Middle frontal gyrus (tissue), 1 donor: ENCODE results near the gene TMEM218.
"Not testable (repeated sequence)": the region's sequence is repeated elsewhere in the genome, so short reads cannot be mapped to it uniquely, and the experiment has no call there.

Source experiments
- DNase-seq: peaks from one replicate; pipeline ENCODE4 v3.0.0-alpha.2; 2015; ENCODE audit warnings: low spot score; ENCODE audit errors: extremely low spot score

The TMEM218 gene

GRCh38 chr11:125090816-125091215 lies 20.6 kb downstream of the TMEM218 start:
- no peak for DNase-seq

GRCh38 chr11:125090151-125090550 lies 21.3 kb downstream of the TMEM218 start:
- DNase-seq = not testable (repeated sequence)

- not testable (repeated sequence) for DNase-seq
Measured at GRCh38 chr11:125089481-125089880, 21.9 kb downstream of the TMEM218 start.

- DNase-seq = no peak
Measured at GRCh38 chr11:125088576-125089455, 22.6 kb downstream of the TMEM218 start.

DNA sequence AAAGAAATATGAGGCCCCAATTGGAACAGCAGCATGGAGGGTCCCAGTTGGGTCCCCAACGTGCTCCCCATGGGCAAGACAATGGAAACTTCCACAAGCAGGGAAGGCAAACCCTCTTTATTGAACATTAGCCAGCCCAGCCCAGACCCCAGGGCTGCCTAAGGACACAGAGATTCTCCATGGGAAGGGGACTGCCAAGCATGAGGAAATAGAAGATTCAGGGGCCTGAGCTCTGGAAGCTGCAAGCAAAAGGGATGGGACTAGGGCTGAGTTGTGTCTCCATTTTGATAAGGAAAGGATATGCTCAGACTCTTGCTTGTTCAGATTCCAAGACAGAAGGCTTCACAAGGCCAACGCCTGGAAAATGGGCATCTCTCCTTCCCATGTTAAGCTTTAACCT lies 23.3 kb downstream of the TMEM218 start:
- DNase-seq = no peak

DNA sequence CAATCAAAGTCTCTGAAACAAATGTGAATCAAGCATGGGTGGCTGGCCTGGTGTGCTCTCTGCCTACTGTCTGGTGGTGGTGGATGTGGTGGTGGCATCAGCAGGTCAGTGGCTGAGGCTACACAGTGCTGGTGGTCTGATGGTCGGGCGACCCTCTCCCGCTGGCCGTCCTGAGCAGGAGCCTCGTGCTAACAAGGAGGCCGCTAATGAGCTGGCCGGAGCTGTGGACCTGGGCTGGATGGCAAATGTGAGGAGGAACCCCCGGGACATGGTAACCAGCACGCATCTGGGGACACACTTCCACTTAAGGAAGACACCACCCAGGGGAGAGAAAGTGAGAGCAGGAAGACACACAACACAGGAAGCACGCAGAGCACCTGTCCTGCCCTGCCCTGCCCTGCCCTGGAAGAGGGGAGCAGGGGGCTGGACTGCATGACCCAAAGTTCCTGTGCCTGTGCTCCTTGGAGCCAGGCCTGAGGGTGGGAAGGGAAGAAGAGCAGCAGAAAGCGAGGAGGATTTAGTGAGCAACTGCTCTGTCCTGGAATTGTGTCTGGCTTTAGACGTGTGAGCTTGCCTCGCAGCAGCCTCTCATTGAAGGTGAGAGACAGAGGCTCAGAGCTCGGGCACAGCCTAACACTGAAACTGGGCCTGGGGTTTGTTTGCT lies 24.7 kb downstream of the TMEM218 start:
- DNase-seq = no peak

- DNase-seq = no peak
Measured at GRCh38 chr11:125085301-125086081, 25.9 kb downstream of the TMEM218 start.

DNA sequence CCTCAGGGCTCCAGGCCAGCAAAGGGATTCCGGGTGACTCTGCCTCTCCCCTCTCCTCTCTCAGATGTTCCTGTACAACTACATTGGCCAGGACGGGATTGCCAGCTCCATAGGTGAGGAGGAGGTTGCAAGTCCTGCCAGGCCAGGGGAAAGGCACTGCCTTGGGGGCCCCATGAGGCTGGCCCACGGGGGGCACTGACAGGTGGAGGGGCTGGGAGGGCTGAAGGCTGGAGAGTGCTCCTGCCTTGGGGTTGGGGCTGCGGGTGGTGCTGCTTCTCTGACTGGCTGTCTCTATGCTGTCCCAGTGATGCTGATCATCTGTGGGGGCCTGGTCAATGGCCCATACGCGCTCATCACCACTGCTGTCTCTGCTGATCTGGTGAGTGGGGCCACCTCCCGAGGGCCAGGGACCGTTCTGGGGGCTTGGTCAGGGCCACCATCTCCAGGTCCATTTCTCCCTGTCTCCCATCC lies 26.6 kb downstream of the TMEM218 start:
- no peak for DNase-seq

DNA sequence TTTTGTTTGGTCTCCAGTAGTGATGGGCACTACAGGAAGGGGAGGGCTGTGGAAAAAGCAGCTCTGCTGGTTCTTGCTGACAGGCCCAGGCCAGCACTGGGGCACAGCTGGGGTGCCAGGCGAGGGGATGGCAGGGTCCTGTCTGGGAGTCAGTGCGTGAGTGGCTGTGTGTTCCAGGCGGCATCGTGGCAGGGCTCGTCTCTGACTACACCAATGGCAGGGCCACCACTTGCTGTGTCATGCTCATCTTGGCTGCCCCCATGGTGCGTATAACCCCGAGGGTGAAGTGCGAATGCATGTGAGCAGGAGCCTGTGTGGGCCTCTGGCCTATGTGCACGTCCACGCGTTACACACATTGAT lies 27.4 kb downstream of the TMEM218 start:
- DNase-seq = no peak

GRCh38 chr11:125083312-125084056 lies 27.9 kb downstream of the TMEM218 start:
- no peak for DNase-seq

- no peak for DNase-seq
Measured at GRCh38 chr11:125082611-125083311, 28.7 kb downstream of the TMEM218 start.

DNA sequence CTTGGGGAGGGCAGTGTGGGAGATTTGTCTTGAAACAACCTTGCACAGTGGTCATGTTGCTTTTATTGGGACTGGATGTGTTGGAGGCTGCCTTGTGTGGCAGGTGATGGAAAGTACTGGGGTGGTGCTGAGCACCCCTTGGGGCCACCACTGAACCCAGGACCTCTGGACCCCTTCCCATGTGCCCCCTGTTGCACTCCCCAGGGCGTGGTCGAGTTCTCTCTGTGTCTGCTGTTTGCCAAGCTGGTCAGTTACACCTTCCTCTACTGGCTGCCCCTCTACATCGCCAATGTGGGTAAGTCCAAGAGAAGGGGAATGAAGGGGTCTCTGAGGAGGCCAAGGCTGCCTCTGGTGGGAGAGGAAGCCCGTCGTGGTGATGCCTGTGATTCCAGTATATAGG lies 29.4 kb downstream of the TMEM218 start:
- DNase-seq = no peak

- no peak for DNase-seq
Measured at GRCh38 chr11:125081098-125081798, 30.2 kb downstream of the TMEM218 start.

GRCh38 chr11:125080531-125080911 lies 30.9 kb downstream of the TMEM218 start:
- no peak for DNase-seq

GRCh38 chr11:125079878-125080530 lies 31.4 kb downstream of the TMEM218 start:
- DNase-seq = no peak

GRCh38 chr11:125079151-125079877 lies 32.1 kb downstream of the TMEM218 start:
- no peak for DNase-seq

- DNase-seq = no peak
Measured at GRCh38 chr11:125078516-125079140, 32.8 kb downstream of the TMEM218 start.

DNA sequence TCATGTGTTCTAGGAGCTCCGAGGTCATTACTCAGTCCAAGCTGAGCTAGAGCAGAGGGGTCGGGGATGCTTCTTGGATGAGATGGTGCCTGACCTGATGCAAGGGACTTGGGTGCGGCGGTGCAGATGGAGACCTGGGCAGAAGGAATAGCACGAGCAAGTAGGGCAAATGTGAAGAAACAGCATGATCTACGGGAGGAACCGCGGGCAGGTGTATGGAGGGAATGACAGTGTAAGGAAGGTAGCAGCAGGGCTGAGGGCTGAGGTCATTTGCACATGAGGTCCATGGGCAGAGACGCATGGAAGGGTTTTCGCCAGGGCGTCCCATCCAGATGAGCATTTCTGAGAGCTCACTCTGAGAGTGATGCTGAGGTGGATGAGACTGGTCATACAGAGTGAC lies 33.4 kb downstream of the TMEM218 start:
- no peak for DNase-seq
